ENCODE results near the gene VHLL.

DNA sequence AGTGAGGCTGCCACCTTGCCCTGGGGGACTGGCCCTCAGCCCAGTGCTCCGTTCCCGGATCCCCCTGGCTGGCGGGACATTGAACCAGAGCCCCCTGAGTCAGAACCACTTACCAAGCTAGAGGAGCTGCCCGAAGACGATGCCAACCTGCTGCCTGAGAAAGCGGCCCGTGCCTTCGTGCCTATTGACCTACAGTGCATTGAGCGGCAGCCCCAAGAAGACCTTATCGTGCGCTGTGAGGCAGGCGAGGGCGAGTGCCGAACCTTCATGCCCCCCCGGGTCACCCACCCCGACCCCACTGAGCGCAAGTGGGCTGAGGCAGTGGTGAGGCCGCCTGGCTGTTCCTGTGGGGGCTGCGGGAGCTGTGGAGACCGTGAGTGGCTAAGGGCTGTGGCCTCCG lies 13.7 kb downstream of the VHLL start:
- TF ChIP-seq, protein P1, sequence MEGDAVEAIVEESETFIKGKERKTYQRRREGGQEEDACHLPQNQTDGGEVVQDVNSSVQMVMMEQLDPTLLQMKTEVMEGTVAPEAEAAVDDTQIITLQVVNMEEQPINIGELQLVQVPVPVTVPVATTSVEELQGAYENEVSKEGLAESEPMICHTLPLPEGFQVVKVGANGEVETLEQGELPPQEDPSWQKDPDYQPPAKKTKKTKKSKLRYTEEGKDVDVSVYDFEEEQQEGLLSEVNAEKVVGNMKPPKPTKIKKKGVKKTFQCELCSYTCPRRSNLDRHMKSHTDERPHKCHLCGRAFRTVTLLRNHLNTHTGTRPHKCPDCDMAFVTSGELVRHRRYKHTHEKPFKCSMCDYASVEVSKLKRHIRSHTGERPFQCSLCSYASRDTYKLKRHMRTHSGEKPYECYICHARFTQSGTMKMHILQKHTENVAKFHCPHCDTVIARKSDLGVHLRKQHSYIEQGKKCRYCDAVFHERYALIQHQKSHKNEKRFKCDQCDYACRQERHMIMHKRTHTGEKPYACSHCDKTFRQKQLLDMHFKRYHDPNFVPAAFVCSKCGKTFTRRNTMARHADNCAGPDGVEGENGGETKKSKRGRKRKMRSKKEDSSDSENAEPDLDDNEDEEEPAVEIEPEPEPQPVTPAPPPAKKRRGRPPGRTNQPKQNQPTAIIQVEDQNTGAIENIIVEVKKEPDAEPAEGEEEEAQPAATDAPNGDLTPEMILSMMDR (IDR thresholded peaks at IDR 0.05; ENCODE audit: low read length): no peak
- TF ChIP-seq EZH2 (optimal IDR thresholded peaks at IDR 0.05; ENCODE audit: low read depth, low read length) (no peak), EZH2phosphoT487 (IDR thresholded peaks at IDR 0.05; ENCODE audit: low read length) (no peak)

Data from MM.1S (cell line).